ENCODE results near the gene RELA. TPM values are rescaled to one million over a fixed set of nuclear protein-coding genes. Genes with fewer than 3 reads are reported as not detected.

Gene RELA
- total and polyA plus RNA-seq, 2 donors (not counting 3 experiments of a cell fraction or from before 2014, with no cell fraction given), result 78.7 to 105 TPM

DNA sequence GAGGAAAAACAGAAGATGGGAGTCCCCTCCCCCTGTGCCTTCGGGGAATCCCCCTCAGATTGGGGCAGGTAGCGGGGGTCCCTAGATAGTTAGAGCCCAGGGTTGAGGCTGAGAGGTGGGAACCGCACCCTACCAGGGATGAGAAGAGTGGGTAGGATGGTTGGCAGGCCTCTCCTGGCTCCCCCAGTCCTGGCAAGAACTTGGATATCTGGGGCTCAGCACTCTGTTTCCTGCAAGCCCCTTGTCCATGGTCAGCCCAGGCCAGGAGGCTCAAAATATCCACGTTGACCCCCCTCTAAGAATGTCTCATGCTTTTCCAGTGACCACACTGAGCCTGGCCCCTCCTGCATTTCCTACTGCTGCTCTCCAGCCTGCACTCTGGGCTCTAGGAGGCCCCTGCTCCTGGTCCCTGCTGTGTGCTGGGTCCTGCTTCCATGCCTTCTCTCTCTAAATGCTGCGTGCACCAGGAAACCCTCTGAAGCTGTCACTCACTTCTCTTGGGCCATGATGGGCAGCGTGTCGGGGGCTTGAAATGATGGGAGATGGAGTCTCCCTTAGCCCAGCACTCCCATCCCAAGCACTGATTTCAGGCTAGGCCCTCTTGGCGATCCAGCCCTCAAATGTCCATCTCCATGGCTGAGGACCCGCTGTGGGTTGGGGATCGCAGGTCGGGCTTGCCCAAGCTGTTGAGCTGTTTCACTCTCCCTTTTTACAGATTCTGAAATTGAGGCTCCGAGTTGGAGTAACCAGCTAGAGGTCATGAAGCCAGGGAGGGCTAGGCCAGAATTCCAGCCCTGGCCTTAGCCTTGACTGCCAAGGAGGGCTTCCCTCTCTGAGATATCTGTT is 50.7 kb downstream of the RELA start:
- ChIA-PET POLR2A (no interaction called here), CTCF (interaction anchor here (1.6 to 6.2 kb wide), 4 partner anchors 17 to 26 kb away, joined by 4 to 54 read pairs (median 5); partner anchors contain the start of genes KCNK7 and SIPA1)
- dilution Hi-C loops (cut with MboI; ENCODE audit: extremely low pct_ligation_motif_present, low sequenced_read_pairs), result no loop called here
- no peaks in the 10 kb centered on the region for H3K9me1 ChIP-seq (replicated peaks; ENCODE audit: control insufficient read depth, extremely low read depth, insufficient read depth, low read length)
- peaks cover 61% of the 10 kb centered on the region for H3K4me1 ChIP-seq (ENCODE audit: control insufficient read depth, extremely low read depth, insufficient read depth, low read length)
- H3K27me3 ChIP-seq (ENCODE audit: control insufficient read depth in 2 of 2, insufficient read depth in 2 of 2, low read length in 2 of 2), result no peaks in the 10 kb centered on the region
- H3K9ac ChIP-seq (replicated peaks; ENCODE audit: extremely low read depth, insufficient read depth, low read length), result peak overlapping the region; percentile 69
- H3K79me2 ChIP-seq (ENCODE audit: control insufficient read depth, insufficient read depth, low read length), result peaks cover 72% of the 10 kb centered on the region
- H3K9me3 ChIP-seq (replicated peaks; ENCODE audit: control insufficient read depth, insufficient read depth, low read length), result no peaks in the 10 kb centered on the region
- no peak for TF ChIP-seq MAX (IDR thresholded peaks at IDR 0.05; ENCODE audit: insufficient read depth, insufficient read length)
- no peak for TF ChIP-seq POLR2AphosphoS5 (IDR thresholded peaks at IDR 0.05; ENCODE audit: insufficient read depth, low read depth, low read length)
- peak; percentile 72 for TF ChIP-seq POLR2A (IDR thresholded peaks at IDR 0.05; ENCODE audit: low read depth, low read length)
- peak overlapping the region; percentile 85 for H3K27ac ChIP-seq (ENCODE audit: insufficient read depth, low read depth, low read length)
- peak; percentile 58 for FAIRE-seq
- peak overlapping the region; percentile 88 for H3K4me2 ChIP-seq (ENCODE audit: insufficient read depth, low read length)
- intact Hi-C loops (cut with micrococcal nuclease), result loop anchor here (1.0 kb wide), 2 partner anchors 12 to 40 kb away; partner anchors contain the start of gene FAM89B
- no TSS peak for BruUV-seq (replicated peaks)
- H3K4me3 ChIP-seq (replicated peaks in 1 of 3; ENCODE audit: insufficient read depth in 1 of 3, low read depth in 1 of 3, low read length in 3 of 3), result peak overlapping the region; percentile 81 to 87 (median 81)
- H3K36me3 ChIP-seq (ENCODE audit: control insufficient read depth in 2 of 2, extremely low read depth in 1 of 2, insufficient read depth in 2 of 2, low read length in 2 of 2), result peaks cover 4 to 23% of the 10 kb centered on the region in 2 experiments
- DNase-seq (ENCODE audit: low read depth, low spot score), result peak; percentile 84
- no peaks in the 10 kb centered on the region for H4K20me1 ChIP-seq (replicated peaks; ENCODE audit: control insufficient read depth, extremely low read depth, insufficient read depth, low read length)
- no peak overlapping the region for H2AFZ ChIP-seq (ENCODE audit: low read depth, low read length)

- DNase-seq (ENCODE audit: low read depth, low spot score) (peak; percentile 90), FAIRE-seq (peak; percentile 99)
- Histone ChIP-seq H4K20me1 (replicated peaks; ENCODE audit: control insufficient read depth, extremely low read depth, insufficient read depth, low read length) (no peaks in the 10 kb centered on the region), H3K79me2 (ENCODE audit: control insufficient read depth, insufficient read depth, low read length) (peaks cover 64% of the 10 kb centered on the region), H3K27ac (ENCODE audit: insufficient read depth, low read depth, low read length) (peak overlapping the region; percentile 85), H2AFZ (ENCODE audit: low read depth, low read length) (no peak overlapping the region), H3K27me3 (ENCODE audit: control insufficient read depth in 2 of 2, insufficient read depth in 2 of 2, low read length in 2 of 2) (no peaks in the 10 kb centered on the region), H3K4me2 (ENCODE audit: insufficient read depth, low read length) (peak overlapping the region; percentile 88), H3K9me1 (replicated peaks; ENCODE audit: control insufficient read depth, extremely low read depth, insufficient read depth, low read length) (no peaks in the 10 kb centered on the region), H3K9me3 (replicated peaks; ENCODE audit: control insufficient read depth, insufficient read depth, low read length) (no peaks in the 10 kb centered on the region), H3K4me3 (replicated peaks in 1 of 3; ENCODE audit: insufficient read depth in 1 of 3, low read depth in 1 of 3, low read length in 3 of 3) (peak overlapping the region; percentile 44 to 81 (median 81)), H3K36me3 (ENCODE audit: control insufficient read depth in 2 of 2, extremely low read depth in 1 of 2, insufficient read depth in 2 of 2, low read length in 2 of 2) (peaks cover 4 to 25% of the 10 kb centered on the region in 2 experiments), H3K9ac (replicated peaks; ENCODE audit: extremely low read depth, insufficient read depth, low read length) (peak overlapping the region; percentile 69), H3K4me1 (ENCODE audit: control insufficient read depth, extremely low read depth, insufficient read depth, low read length) (peaks cover 57% of the 10 kb centered on the region)
- dilution Hi-C loops (cut with MboI; ENCODE audit: extremely low pct_ligation_motif_present, low sequenced_read_pairs), result no loop called here
- intact Hi-C loops (cut with micrococcal nuclease), result loop anchor here (1.0 kb wide), 2 partner anchors 11 to 39 kb away; partner anchors contain the start of gene FAM89B
- ChIA-PET CTCF (interaction anchor here (0.7 to 6.2 kb wide), 5 partner anchors 8 to 70 kb away, joined by 3 to 54 read pairs (median 5); partner anchors contain the start of gene KCNK7), POLR2A (no interaction called here)
- TF ChIP-seq MYC (IDR thresholded peaks at IDR 0.05; ENCODE audit: low read depth, low read length) (no peak), JUN (IDR thresholded peaks at IDR 0.05; ENCODE audit: borderline replicate concordance, insufficient read depth, insufficient read length, low read depth) (no peak), EZH2 (IDR thresholded peaks at IDR 0.05; ENCODE audit: borderline replicate concordance, low read depth, low read length, severe bottlenecking) (no peak), MAX (IDR thresholded peaks at IDR 0.05; ENCODE audit: insufficient read depth, insufficient read length) (no peak), FOS (IDR thresholded peaks at IDR 0.05; ENCODE audit: borderline replicate concordance, insufficient read depth, low read length) (no peak), POLR2AphosphoS5 (IDR thresholded peaks at IDR 0.05; ENCODE audit: insufficient read depth, low read depth, low read length) (peak; percentile 55)
- TF ChIP-seq, protein P1, sequence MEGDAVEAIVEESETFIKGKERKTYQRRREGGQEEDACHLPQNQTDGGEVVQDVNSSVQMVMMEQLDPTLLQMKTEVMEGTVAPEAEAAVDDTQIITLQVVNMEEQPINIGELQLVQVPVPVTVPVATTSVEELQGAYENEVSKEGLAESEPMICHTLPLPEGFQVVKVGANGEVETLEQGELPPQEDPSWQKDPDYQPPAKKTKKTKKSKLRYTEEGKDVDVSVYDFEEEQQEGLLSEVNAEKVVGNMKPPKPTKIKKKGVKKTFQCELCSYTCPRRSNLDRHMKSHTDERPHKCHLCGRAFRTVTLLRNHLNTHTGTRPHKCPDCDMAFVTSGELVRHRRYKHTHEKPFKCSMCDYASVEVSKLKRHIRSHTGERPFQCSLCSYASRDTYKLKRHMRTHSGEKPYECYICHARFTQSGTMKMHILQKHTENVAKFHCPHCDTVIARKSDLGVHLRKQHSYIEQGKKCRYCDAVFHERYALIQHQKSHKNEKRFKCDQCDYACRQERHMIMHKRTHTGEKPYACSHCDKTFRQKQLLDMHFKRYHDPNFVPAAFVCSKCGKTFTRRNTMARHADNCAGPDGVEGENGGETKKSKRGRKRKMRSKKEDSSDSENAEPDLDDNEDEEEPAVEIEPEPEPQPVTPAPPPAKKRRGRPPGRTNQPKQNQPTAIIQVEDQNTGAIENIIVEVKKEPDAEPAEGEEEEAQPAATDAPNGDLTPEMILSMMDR (IDR thresholded peaks at IDR 0.05; ENCODE audit: extremely low read depth in 1 of 2, insufficient read depth in 1 of 2, low read depth in 1 of 2, low read length in 2 of 2), result no peak
- BruUV-seq (replicated peaks), result no TSS peak
Measured at GRCh38 chr11:65611028-65611757, 51.5 kb downstream of the RELA start.

All from endothelial cell of umbilical vein (primary cell).